Stimulated activated CD8-positive, alpha-beta memory T cell treated with anti-CD3 and anti-CD28 coated beads, Interleukin-12 subunit alpha, Interleukin-12 subunit beta, amount 100 ng/mL, for 4 hours (primary cell): ENCODE results near the gene HMGXB4.
A peak's percentile ranks its signal among the peaks of the same experiment; 100 is the strongest.

ENCODE experiments used
- DNase-seq: peaks from one replicate; pipeline ENCODE4 v3.0.0-alpha.2; 2020; ENCODE audit warnings: low read depth

Gene HMGXB4

DNA sequence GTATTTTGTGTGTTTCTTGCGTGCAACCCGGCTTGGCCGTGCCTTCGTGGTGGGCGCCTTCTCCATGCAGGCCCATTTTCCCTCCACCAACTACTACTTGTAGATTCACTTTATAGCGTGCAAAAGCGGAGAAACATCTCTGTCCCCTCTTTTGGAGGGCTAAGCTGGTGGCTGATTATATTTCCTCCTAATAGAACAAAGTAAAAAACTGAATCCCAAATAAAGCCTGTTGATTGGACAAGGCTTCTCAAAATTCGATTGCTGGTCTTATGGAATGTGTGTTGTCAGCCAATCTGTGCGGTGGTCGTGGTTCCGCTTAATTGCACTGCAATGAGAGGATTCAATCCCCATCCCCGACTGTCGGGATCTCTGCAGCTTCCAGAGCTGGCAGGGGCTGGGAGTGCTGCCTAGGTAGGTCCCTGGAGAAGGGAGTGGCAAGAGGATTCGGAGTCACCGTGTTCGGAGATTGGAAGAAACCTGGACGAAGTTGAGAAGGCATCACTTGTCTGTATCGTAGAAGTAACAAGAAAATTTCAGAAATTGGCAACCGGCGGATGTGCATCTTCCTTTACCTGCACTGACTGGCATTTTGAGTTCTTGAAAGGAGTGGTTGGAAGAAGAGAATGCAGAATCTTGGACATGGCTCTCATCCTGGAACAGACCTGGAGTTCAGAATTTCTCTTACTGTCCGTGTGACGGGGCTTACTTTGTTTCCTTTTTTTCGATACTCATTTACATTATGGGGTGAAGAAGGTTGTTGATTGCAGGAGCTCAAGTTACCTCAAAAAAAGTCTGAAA is 1.1 kb downstream of the HMGXB4 start:
- no peak for DNase-seq

DNA sequence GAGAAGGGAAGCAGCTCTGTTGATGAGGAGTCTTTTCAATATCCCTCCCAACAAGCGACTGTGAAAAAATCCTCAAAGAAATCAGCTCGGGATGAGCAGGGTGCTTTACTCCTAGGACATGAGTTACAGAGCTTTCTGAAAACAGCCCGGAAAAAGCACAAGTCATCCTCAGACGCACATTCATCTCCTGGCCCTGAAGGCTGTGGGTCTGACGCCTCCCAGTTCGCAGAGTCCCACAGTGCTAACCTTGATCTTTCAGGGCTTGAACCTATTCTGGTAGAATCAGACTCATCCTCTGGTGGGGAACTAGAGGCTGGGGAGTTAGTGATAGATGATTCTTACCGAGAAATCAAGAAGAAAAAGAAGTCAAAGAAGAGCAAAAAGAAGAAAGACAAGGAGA is 7.7 kb downstream of the HMGXB4 start:
- no peak for DNase-seq

DNA sequence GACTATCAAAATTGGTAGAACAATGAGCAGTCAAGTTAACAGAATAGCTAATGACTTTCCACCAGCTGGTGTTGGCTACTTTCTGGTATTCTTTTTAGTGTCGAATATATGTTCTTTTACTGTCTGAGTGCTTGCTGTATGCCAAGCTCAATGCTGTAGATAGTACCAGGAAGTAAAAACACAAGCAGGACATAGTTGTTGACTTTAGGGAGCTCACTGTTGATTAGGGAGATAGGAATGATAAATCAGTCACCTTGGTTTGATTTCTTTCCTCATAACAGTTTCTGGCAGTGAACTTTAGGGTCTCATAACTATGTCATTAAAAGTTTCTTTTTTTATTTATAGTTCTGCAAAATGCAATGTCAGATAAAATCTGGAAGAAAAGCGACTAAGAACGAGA is 9.0 kb downstream of the HMGXB4 start:
- no peak for DNase-seq

DNA sequence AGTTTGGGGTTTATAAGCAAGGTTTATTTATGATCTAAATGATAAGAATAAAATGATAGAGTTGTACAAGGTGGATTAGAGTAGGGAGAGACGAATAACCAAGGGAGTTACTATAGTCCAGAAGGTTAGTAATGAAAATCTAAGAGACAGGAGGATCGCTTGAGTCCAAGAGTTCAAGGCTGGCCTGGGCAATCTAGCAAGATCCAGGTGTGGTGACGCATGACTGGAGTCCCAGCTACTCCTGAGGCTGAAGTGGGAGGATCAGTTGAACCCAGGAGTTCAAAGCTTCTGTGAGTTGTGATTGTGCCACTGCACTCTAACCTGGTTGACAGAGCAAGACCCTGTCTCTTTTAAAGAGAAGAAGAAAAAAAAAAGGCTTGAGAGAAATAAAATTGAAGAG is 12.3 kb downstream of the HMGXB4 start:
- DNase-seq, result no peak

DNA sequence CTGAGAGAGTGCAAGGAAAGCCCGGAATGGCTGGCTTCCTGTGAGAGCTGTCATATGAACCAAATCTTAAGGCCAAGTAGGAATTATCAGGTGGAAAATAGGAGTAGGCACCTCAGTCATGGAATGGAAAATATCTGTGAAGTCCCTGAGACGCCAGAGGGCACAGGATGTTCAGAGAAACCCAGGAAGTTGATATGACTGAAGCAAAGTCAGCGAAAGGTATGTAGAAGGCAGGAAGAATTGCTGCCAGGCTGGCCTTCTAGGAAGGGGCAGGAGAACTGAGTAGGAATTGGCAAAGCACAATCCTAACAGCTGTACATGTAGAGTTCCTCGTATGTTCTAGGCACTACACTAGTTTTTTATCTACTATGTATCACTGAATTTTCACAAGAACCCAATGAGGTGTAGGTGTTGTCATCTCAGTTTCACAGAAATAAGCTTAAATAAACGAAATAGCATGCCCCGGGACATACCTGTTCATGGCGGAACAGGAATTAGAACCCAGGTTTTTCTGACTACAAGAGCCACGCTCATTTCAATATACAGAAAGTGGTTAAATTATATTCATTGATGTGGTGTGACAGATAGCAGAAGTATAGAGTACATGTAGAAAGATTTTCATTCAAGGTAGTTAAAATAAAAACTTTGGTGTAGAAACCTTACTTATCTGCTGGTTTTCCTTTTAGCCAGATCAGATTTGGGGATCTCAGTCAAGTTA is 17.0 kb downstream of the HMGXB4 start:
- DNase-seq, result no peak

DNA sequence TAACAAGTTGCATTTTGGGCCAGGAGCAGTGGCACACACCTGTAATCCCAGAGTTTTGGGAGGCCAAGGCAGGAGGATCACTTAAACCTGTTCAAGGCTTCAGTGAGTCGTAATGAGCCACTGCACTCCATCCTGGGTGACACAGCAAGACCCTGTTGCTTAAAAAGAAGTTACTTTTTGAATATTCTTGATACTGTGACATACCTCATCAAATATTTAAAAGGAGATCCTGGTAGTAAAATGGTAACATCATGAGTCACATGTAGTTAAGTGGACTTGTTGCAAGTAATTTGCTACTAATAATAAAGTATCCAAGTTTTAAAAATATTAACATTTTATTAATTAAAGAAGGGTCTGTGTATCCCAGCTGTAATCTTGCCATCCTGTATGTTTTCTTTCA is 18.3 kb downstream of the HMGXB4 start:
- no peak for DNase-seq

DNA sequence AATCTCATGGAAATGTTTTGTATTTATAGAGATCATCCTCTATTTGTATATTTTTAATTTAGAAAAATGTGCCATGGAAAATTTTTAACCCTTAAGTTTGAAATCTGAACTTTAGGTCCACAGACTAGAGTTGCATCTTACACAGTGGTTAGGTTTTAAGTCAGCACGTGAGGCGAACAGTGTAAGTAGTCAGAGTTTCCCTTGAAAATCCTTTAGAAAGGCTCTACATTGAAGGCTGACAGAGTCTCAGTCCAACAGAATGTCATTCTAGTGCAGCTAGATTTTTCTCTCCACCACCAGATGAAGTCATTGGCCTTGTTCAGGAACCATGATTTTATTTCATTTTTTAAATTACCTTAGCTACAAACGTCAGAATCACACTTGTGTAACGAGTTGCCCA is 18.7 kb downstream of the HMGXB4 start:
- DNase-seq, result no peak

DNA sequence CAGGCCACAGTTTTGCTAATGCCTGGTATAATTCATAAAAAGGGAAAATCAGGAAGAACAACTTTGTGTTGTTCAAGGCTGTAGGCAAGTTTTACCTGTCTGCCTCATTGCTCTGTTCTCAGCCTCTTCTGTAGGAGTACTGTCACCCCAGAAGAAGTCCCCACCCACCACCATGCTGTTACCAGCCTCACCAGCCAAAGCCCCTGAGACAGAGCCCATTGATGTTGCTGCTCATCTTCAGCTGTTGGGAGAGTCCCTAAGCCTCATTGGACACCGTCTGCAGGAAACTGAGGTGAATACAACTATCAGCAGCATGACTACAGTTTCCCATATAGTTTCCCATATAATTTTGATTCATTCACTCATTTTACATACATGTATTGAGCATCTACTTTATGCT is 30.8 kb downstream of the HMGXB4 start:
- no peak for DNase-seq

DNA sequence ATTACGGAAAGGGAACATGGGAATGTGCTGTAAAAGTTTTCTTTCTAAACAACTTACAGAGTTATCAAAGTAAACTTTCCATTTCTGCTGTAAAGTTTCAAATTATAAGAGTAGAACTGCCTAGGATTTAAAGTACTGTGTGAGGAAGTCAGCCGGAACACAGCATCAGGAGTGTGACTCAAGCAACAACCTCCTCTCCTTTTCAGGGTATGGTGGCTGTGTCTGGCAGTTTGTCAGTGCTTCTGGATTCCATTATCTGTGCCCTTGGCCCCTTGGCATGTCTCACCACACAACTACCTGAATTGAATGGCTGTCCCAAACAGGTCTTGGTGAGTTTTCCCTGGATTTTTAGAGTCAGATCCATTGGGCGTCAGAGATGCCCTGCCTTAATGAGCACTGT is 35.5 kb downstream of the HMGXB4 start:
- DNase-seq, result no peak

DNA sequence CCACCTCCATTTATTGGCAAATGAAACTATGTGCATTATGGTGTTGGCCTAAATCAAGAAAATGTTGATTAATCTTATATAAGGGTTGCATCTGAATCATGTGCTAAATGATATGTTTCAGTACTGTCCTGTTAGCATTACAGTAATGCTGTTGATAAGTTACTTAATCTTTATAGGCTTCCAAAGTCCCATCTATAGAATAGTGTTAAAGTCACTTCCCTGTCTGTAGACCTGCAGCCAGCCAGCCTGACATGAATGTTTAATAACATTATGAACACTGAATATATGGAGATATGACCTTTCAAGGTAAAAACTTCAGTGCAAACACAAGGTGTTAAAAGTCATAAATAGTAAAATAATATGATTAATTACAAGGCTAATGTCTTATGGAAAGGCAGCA is 38.8 kb downstream of the HMGXB4 start:
- no peak for DNase-seq

DNA sequence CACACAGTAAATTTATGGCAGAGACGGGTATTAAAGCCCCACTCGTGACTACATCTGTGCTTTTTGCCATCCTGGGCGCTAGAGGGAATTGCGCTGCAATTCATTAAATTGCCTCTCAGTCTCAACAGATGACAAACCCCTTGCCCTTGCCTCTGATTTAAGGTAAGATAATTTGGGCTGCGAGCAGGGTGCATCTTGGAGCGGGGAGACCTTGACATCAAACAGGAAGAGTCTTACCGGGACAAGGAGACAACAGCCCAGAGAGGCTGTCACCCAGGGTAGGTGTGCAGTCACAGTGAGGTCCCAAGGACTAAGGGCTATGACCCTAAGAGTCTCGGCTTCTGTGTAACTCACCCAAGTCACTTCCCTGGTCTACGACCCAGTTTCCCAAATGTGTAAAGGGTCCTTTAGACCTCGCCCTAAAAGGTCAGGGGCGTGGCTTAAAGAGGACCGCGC is 42.0 kb downstream of the HMGXB4 start:
- DNase-seq, result no peak

DNA sequence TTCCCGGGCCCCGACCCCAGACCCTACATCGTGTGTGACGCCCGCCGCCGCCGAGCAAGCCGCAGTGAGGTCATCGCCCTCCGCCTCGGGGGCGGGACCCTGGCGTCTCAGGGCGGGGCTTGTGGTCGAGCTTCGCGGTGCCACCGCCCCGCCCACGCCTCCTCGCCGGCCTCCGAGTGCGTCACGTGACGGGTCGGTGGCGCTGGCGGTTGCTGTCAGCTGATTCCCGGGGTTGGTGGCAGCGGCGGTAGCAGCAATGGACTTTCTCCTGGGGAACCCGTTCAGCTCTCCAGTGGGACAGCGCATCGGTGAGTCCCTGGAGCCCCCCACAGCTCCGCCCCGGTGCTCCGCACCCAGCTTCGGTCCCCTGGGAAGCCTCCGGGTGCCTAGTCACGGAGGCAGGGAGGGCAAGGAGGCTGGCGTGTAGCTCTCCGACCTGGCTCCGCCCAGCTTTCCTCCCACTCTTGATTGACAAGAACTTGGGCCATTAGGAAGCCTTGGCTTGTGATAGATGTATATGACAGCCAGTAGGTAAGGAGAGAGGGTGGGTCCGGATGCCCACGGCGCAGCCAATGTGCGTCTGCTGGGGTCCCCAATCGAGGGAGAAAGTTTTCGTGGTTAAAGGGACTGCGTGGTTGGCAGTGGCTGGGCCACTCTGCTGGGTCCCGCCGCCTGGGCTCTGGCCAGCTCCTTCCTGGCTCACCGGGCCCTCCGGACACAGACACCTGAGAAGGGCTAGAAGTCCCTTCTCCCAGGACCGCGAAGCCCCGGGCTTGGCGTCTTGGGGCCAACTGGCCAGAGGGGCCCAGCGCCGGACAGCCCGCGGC is 42.6 kb downstream of the HMGXB4 start, which contains the start of gene TOM1:
Gene TOM1 (plus strand): TSS at position 222 of the 827 bp plus-strand sequence. CDS start 35 bp downstream, at position 257.
- peak; percentile 96 for DNase-seq

DNA sequence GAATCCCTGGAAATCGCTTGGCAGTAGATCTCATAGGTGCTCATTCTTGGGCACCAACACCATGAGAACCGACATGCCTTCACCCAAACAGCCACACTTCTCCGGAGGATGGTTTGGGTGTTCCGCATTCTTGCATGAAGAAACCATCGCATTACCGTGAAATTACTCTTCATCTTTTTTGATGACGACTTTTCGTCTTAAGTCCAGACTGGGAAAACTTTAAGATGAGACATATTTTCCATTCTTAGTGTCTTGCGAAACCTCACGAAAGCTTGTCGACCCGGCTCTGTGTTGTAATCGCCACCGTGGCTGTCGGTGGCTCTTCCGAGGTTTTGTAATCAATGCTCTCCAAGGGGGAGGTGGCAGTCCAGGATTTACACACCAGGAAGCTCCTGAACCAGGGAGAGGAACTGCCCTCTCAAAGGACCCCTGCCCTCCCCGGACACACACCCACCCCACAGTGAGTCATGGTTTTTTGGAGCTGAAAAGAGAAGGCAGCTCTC is 44.1 kb downstream of the HMGXB4 start:
- no peak for DNase-seq

DNA sequence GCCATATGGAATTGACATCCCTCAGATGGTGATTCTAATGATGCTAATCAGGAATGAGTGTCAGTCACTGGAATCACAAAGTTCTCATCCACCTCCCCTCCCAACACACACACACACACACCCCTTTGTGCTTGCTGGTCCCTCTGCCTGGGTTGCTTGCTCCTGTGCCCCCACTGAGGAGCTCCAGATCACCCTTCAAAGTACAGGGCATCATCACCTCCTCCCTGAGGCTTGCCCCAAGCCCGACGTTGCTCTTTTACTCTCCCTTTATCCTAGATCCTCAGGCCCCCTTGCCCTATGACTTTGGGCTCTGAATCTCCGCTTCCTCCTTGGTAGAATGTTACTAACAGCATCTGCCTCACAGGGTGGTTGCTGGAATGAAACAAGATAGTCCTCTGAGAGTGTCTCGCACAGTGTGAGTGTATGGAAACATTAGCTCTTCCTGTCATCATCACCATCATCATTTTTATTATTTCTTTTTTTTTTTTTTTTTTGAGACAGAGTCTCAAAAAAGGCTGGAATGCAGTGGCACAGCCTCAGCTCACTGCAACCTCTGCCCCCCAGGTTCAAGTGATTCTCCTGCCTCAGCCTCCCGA is 45.8 kb downstream of the HMGXB4 start:
- DNase-seq, result no peak

DNA sequence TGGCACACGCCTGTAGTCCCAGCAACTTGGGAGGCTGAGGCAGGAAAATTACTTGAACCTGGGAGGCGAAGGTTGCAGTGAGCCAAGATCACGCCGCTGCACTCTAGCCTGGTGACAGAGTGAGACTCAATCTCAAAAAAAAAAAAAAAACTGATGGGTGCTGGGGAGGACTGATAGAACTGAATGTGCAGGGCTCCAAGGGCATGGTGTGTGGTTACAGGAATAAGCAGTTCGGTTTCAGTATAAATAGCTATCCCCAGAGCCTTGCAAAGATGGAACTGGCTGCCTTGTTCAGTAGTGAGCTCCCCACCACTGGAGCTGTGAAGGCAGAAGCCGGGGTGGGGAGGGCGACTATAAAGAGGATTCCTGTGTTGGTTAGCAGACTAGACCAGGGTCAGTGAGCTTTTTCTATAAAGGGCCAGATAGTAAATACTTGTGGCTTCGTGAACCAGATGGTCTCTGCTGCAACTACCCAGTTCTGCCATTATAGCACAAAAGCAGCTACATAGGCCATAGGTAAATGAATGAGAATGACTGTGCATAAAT is 48.3 kb downstream of the HMGXB4 start:
- DNase-seq, result no peak

DNA sequence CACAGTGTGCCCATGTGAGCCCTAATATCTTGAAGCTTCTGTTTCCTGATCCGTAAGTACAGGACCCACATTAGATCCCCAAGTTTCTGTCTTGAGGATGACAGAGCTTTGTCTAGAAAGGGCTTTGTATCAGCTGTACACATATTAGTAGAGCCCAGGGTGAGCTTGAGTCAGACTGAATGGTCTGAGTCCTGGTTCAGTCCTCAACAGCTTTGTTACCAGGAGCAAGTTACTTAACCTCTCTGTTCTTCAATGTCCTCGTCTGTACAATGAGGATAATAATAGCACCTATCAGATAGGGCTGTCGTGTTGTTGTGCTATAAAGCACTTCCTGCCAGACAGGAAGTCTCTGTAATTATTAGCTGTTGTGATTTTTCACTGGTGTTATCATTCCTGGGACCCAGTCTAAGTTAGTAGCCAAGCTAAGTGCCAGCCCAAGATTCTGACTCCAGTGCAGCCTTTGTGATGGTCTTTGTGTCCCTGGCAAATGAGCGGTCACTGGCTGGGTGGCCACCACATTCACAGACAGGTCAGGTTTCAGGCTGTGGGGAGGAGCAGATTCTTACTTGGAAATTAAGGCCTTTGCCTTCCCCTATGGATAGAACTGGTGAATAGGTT is 49.2 kb downstream of the HMGXB4 start:
- DNase-seq, result no peak

DNA sequence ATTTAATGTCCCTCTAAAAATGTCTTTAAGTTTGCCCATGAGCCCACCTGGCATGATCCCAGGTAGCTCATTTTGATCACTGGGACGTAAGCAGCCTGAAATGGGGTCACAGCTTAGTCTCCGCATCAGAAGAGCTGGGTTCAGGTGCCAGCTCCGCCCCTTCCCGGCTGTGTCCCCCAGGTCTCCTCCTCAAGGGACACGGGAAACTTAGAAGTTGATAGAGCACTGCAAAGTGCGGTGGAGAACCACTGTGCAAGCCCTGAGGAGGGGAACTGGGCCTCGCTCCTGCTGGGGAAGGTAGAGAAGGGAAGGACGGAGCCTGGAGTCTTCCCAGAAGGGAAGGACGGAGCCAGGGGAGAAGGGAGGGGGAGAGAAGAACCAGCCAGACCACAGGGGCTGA is 50.1 kb downstream of the HMGXB4 start:
- DNase-seq, result no peak

DNA sequence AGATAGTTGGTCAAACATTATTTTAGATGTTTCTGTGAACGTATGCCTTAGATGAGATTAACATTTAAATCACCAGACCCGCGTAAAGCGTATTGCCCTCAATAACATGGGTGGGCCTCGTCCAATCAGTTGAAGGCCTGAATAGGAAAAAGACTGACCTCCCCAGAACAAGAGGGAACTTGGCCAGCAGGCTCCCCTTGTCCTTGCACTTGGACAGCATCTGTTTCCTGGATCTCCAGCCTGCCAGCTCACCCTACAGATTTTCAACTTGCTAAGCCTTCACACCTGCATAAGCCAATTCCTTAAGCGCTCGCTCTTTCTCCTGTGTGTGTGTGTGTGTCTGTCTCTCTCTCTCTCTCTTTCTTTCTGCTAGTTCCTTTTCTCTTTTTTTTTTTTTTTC is 50.6 kb downstream of the HMGXB4 start:
- DNase-seq, result no peak

DNA sequence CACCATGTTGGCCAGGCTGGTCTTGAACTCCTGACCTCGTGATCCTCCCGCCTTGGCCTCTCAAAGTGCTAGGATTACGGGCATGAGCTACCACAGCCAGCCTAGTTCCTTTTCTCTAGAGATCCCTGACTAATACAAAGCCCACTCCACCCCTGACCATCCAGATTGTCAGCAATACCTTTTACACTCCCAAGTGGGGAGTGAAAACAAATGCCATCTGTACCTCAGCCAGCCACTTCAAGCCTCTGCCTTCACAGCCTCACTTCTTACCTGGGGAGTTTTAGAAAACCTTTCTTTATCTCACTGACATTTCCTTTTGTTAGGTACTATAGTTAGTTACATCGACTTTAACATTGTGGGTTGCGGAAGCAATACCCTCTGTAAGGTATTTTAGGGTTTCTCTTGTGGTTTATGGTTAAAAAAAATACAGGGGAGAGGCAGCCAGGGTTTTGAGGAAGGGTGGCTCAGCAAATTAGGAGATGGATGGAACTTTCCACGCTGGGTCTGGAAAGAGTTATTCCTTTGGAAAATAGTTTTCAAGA is 51.3 kb downstream of the HMGXB4 start:
- no peak for DNase-seq

DNA sequence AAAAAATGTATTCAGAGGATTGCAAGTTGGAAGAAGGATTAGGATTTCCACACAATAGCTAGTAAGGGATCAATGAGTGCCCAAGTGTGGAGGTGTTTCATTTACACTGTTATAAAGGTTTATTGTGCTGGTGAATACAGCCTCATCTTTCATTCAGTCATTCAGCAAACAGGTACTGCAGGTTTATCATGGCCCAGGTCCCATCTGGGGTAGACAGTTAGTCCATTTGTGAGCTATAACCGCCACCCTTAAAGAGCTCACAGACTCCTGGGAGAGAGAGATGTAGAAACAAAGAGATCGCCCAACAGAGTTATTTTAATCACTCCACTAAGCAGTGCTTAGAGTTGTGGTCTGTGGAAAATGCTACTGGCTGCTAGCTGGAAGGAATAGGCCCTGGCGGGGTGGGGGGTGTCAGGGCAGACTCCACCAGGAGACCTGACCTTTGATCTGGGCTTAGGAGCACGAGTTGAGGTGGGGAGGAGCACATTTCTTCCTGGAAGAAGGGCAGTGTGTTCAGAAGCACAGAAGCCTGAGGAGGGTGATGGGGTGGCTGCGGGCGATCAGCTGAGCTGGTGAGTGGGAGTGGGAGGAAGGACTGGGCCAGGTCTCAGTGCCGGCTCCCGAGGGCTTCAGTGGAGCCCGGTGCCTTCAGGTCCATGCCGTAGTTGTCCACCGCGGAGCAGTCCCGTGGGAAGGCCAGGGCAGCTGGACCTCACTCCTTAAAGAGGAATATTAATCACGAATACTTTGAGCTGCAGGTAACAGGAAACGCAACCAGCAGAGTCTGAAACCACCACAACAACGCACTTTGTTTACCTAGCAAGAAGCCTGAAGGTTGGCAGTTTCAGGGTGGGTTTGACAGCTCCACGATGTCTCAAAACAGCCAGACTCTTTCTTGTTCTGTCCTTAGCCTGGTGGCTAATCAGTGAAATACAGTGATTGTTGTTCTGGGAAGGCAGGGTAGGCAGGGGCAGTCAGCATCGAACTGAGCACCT is 53.6 kb downstream of the HMGXB4 start:
- DNase-seq, result no peak
